ENCODE data around the gene ANGPTL1. TPM values are rescaled to one million over a fixed set of nuclear protein-coding genes. Genes with fewer than 3 reads are reported as not detected.
A peak's percentile ranks its signal among the peaks of the same experiment; 100 is the strongest.

ANGPTL1 gene
- total and polyA plus RNA-seq, 2 of the 13 experiments (the other 11 are each of a cell fraction or from before 2014, with no cell fraction given), result 2.9 to 9.3 TPM

- TF ChIP-seq PRMT3 (CRISPR knock-in tag; IDR thresholded peaks at IDR 0.05; ENCODE audit: borderline replicate concordance, low read depth) (no peak), ASH2L (IDR thresholded peaks at IDR 0.05; ENCODE audit: insufficient read length, low read depth, low read length) (peak; percentile 31), ZNF3 (CRISPR knock-in tag; IDR thresholded peaks at IDR 0.05) (no peak), POGZ (CRISPR knock-in tag; IDR thresholded peaks at IDR 0.05) (peak; percentile 27; the same call in 1 of the 2 replicates), DPF2 (CRISPR knock-in tag; IDR thresholded peaks at IDR 0.05; ENCODE audit: borderline replicate concordance, low read depth) (no peak), SP5 (CRISPR knock-in tag; IDR thresholded peaks at IDR 0.05; ENCODE audit: borderline replicate concordance, low read depth) (peak; percentile 76; the same call in 1 of the 2 replicates), ZFP36L2 (CRISPR knock-in tag; IDR thresholded peaks at IDR 0.05) (no peak), MAX (IDR thresholded peaks at IDR 0.05) (no peak), ZSCAN25 (CRISPR knock-in tag; IDR thresholded peaks at IDR 0.05) (no peak), CBX2 (IDR thresholded peaks at IDR 0.05; ENCODE audit: low read depth, low read length) (no peak), CBX2 (CRISPR knock-in tag; IDR thresholded peaks at IDR 0.05; ENCODE audit: low read depth) (no peak), NCOA2 (CRISPR knock-in tag; IDR thresholded peaks at IDR 0.05) (0 out of 2 replicates have a peak, but pooled peaks have one; percentile 25), ZNF792 (CRISPR knock-in tag; IDR thresholded peaks at IDR 0.05) (no peak), POLR2AphosphoS5 (IDR thresholded peaks at IDR 0.05; ENCODE audit: low read depth, low read length) (no peak), TFAP4 (IDR thresholded peaks at IDR 0.05; ENCODE audit: borderline replicate concordance, low read depth) (peak; percentile 64; the same call in 1 of the 2 replicates), EP300 (IDR thresholded peaks at IDR 0.05; ENCODE audit: low read depth in 2 of 2, low read length in 2 of 2) (peak in 1 of 2 experiments; percentile 65; a peak in 2 of 4 replicates), EP300 (CRISPR knock-in tag; IDR thresholded peaks at IDR 0.05; ENCODE audit: borderline replicate concordance) (no peak), ZNF530 (CRISPR knock-in tag; IDR thresholded peaks at IDR 0.05; ENCODE audit: low read depth) (no peak), RXRA (CRISPR knock-in tag; IDR thresholded peaks at IDR 0.05) (no peak), SALL1 (CRISPR knock-in tag; IDR thresholded peaks at IDR 0.05) (peak; percentile 15; the same call in 1 of the 2 replicates), ZNF580 (CRISPR knock-in tag; IDR thresholded peaks at IDR 0.05; ENCODE audit: borderline replicate concordance, low read depth) (no peak), SYNCRIP (IDR thresholded peaks at IDR 0.05; ENCODE audit: insufficient read depth, low read depth, low read length) (no peak), ZNF362 (CRISPR knock-in tag; IDR thresholded peaks at IDR 0.05; ENCODE audit: borderline replicate concordance) (peak; percentile 12; the same call in 1 of the 2 replicates), SOX13 (IDR thresholded peaks at IDR 0.05) (no peak), SOX13 (CRISPR knock-in tag; conservative IDR thresholded peaks at IDR 0.05 in 1 of 2, IDR thresholded peaks at IDR 0.05 in 1 of 2) (peak in 1 of 2 experiments; percentile 68; a peak in 2 of 4 replicates)
- TF ChIP-seq, protein P1, sequence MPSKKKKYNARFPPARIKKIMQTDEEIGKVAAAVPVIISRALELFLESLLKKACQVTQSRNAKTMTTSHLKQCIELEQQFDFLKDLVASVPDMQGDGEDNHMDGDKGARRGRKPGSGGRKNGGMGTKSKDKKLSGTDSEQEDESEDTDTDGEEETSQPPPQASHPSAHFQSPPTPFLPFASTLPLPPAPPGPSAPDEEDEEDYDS (CRISPR knock-in tag; IDR thresholded peaks at IDR 0.05), result no peak
- TF ChIP-seq, protein P2, sequence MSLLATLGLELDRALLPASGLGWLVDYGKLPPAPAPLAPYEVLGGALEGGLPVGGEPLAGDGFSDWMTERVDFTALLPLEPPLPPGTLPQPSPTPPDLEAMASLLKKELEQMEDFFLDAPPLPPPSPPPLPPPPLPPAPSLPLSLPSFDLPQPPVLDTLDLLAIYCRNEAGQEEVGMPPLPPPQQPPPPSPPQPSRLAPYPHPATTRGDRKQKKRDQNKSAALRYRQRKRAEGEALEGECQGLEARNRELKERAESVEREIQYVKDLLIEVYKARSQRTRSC (CRISPR knock-in tag; IDR thresholded peaks at IDR 0.05; ENCODE audit: low read depth), result no peak
- TF ChIP-seq, protein P3, sequence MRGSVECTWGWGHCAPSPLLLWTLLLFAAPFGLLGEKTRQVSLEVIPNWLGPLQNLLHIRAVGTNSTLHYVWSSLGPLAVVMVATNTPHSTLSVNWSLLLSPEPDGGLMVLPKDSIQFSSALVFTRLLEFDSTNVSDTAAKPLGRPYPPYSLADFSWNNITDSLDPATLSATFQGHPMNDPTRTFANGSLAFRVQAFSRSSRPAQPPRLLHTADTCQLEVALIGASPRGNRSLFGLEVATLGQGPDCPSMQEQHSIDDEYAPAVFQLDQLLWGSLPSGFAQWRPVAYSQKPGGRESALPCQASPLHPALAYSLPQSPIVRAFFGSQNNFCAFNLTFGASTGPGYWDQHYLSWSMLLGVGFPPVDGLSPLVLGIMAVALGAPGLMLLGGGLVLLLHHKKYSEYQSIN (CRISPR knock-in tag; IDR thresholded peaks at IDR 0.05; ENCODE audit: borderline replicate concordance), result no peak
Observed at GRCh38 chr1:178870944-178871343, at the start of gene ANGPTL1 (continued).
